OCI-LY3 (cell line): Measurements from ENCODE around the gene SPACA7.

Experiments used
- CTCF ChIP-seq: fragments of 200-600, 300-600 bp; sonication (generic); IDR thresholded peaks from 2 replicates; pipeline ENCODE4 v1.5.1; 2014; ENCODE audit warnings: antibody characterized with exemption, low read length, low read depth
- EZH2phosphoT487 ChIP-seq: fragments of 200-600 bp; shearing (Covaris generic); IDR thresholded peaks from 2 replicates; pipeline ENCODE4 v1.6.1; 2018; ENCODE audit warnings: antibody characterized with exemption, mixed run types, low read depth

GRCh38 chr13:112475889-112476288 lies 99.7 kb downstream of the SPACA7 start:
- TF ChIP-seq CTCF (no peak), EZH2phosphoT487 (no peak)
